Mucosa of stomach (tissue), 1 donor: ENCODE measurements around the gene BRD8.

Experiments
- H3K27me3 ChIP-seq: one replicate; pipeline ENCODE4 v1.7.0; 2013; ENCODE audit warnings: mild to moderate bottlenecking, low read length; ENCODE audit not compliant: control insufficient read depth, insufficient read depth
- H3K36me3 ChIP-seq: one replicate; pipeline ENCODE4 v1.7.0; 2013; ENCODE audit warnings: low read length; ENCODE audit not compliant: control insufficient read depth, insufficient read depth
- H3K4me1 ChIP-seq: one replicate; pipeline ENCODE4 v1.7.0; 2013; ENCODE audit warnings: mild to moderate bottlenecking, low read length; ENCODE audit not compliant: control insufficient read depth, insufficient read depth
- H3K4me3 ChIP-seq: one replicate; pipeline ENCODE4 v1.7.0; 2013; ENCODE audit warnings: low read length
- H3K9ac ChIP-seq: one replicate; pipeline ENCODE4 v1.7.0; 2013; ENCODE audit warnings: mild to moderate bottlenecking, low read length, moderate library complexity
- H3K9me3 ChIP-seq: one replicate; pipeline ENCODE4 v1.7.0; 2013; ENCODE audit warnings: mild to moderate bottlenecking, low read length, moderate library complexity; ENCODE audit not compliant: control insufficient read depth
- donor health status: Pancreatic carcinoma.

BRD8 gene

GRCh38 chr5:138111937-138112336 lies 66.5 kb downstream of the BRD8 start:
- Histone ChIP-seq H3K9ac (no peak overlapping the region), H3K36me3 (no peaks in the 10 kb centered on the region), H3K27me3 (peaks cover 3% of the 10 kb centered on the region), H3K4me1 (no peaks in the 10 kb centered on the region), H3K9me3 (no peaks in the 10 kb centered on the region), H3K4me3 (no peak overlapping the region)

GRCh38 chr5:138111181-138111580 lies 67.2 kb downstream of the BRD8 start:
- H3K9ac ChIP-seq, result no peak overlapping the region
- peaks cover 3% of the 10 kb centered on the region for H3K27me3 ChIP-seq
- H3K4me3 ChIP-seq, result no peak overlapping the region
- H3K9me3 ChIP-seq, result no peaks in the 10 kb centered on the region
- no peaks in the 10 kb centered on the region for H3K4me1 ChIP-seq
- no peaks in the 10 kb centered on the region for H3K36me3 ChIP-seq

DNA sequence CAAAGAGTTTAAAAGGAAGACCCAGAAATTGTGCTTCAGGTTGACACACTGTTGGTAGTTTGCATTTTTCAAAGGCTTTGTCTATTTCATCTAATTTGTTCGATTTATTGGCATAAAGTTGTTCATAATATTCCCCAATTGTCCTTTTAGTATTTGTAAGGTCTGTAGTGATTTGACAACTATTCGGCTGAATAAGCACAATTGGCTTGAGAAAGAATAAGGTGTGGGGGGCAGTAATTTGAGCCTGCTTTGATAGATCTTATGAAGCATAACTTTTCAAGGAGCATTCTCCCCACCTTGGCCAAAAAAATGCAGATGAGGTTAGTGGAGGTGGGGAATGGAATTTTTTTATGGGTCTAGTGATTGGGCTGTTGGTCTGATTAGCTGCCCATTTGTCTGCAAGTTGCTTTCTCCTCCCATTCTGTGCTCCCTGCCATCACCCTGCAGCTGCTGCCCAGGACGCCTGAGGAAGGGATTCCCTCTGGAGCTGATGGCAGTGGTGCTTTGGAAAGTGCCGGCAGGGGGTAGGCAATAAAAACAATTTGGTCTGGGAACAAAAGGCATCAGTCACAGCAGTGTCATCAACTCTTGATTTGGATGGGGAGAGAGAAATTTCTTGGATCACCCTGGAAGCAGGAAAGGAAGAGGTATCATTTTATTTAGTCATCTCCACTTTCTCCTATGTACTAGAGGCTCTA lies 68.0 kb downstream of the BRD8 start:
- Histone ChIP-seq H3K27me3 (peaks cover 3% of the 10 kb centered on the region), H3K36me3 (no peaks in the 10 kb centered on the region), H3K4me1 (no peaks in the 10 kb centered on the region), H3K9ac (no peak overlapping the region), H3K9me3 (no peaks in the 10 kb centered on the region), H3K4me3 (no peak overlapping the region)

GRCh38 chr5:138109463-138110265 lies 68.8 kb downstream of the BRD8 start:
- no peak overlapping the region for H3K9ac ChIP-seq
- no peaks in the 10 kb centered on the region for H3K4me1 ChIP-seq
- H3K36me3 ChIP-seq, result no peaks in the 10 kb centered on the region
- H3K4me3 ChIP-seq, result no peak overlapping the region
- peaks cover 3% of the 10 kb centered on the region for H3K27me3 ChIP-seq
- H3K9me3 ChIP-seq, result no peaks in the 10 kb centered on the region

- no peaks in the 10 kb centered on the region for H3K36me3 ChIP-seq
- H3K27me3 ChIP-seq, result peaks cover 3% of the 10 kb centered on the region
- H3K4me1 ChIP-seq, result no peaks in the 10 kb centered on the region
- no peak overlapping the region for H3K9ac ChIP-seq
- H3K4me3 ChIP-seq, result no peak overlapping the region
- no peaks in the 10 kb centered on the region for H3K9me3 ChIP-seq
These were observed 71.2 kb downstream of the BRD8 start for GRCh38 chr5:138107213-138107612.

GRCh38 chr5:138105709-138106108 lies 72.7 kb downstream of the BRD8 start:
- Histone ChIP-seq H3K9ac (no peak overlapping the region), H3K36me3 (no peaks in the 10 kb centered on the region), H3K4me1 (no peaks in the 10 kb centered on the region), H3K27me3 (no peaks in the 10 kb centered on the region), H3K4me3 (no peak overlapping the region), H3K9me3 (no peaks in the 10 kb centered on the region)

- H3K4me1 ChIP-seq, result no peaks in the 10 kb centered on the region
- no peak overlapping the region for H3K4me3 ChIP-seq
- no peaks in the 10 kb centered on the region for H3K9me3 ChIP-seq
- no peaks in the 10 kb centered on the region for H3K36me3 ChIP-seq
- peaks cover 3% of the 10 kb centered on the region for H3K27me3 ChIP-seq
- no peak overlapping the region for H3K9ac ChIP-seq
These were observed 75.2 kb downstream of the BRD8 start for GRCh38 chr5:138103319-138103637.

DNA sequence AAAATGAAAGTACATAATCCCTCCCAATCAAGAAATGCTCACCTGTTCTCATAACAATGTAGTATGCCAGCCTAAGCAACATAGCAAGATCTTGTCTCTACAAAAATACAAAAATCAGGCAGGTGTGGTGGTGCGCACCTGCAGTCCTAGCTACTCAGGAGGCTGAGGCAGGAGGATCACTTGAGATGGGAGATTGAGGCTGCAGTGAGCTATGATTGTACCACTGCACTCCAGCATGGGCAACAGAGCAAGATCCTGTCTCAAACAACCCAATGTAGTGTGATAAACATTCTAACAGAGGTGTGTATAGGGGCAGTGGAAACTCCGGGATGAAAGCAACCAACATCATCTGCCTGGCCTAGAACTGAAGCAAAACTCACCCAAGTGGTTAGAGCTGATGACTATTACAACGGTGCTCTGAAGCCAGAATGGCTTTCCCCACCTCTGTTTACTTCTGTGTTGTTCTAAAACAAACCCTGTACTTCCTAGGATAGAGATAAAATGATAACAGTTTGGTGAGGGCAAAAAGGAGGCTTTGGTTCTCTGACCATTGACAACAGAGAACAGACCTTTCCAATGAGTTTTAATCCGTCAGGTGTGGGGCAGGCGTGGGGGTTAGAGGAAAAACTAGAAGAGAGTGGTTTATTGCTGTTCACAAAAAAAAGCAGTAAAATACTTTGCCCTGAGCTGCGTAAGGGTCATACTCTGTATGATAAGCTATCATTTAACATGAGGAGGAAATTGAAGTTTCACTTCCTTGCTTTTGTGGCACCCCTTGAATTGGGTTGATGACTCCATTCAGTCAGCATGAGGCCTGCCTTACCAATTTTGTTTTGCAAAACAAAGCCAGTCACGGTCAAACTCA lies 75.7 kb downstream of the BRD8 start:
- H3K9ac ChIP-seq, result no peak overlapping the region

GRCh38 chr5:138096997-138097828 lies 81.2 kb downstream of the BRD8 start:
- peaks cover 3% of the 10 kb centered on the region for H3K27me3 ChIP-seq
- no peak overlapping the region for H3K9ac ChIP-seq
- no peak overlapping the region for H3K4me3 ChIP-seq
- H3K9me3 ChIP-seq, result no peaks in the 10 kb centered on the region
- H3K36me3 ChIP-seq, result no peaks in the 10 kb centered on the region
- H3K4me1 ChIP-seq, result no peaks in the 10 kb centered on the region

More for the DNA sequence above, 75.7 kb downstream of the BRD8 start:
- Histone ChIP-seq H3K36me3 (no peaks in the 10 kb centered on the region), H3K4me3 (no peak overlapping the region), H3K27me3 (peaks cover 3% of the 10 kb centered on the region), H3K4me1 (no peaks in the 10 kb centered on the region), H3K9me3 (no peaks in the 10 kb centered on the region)

DNA sequence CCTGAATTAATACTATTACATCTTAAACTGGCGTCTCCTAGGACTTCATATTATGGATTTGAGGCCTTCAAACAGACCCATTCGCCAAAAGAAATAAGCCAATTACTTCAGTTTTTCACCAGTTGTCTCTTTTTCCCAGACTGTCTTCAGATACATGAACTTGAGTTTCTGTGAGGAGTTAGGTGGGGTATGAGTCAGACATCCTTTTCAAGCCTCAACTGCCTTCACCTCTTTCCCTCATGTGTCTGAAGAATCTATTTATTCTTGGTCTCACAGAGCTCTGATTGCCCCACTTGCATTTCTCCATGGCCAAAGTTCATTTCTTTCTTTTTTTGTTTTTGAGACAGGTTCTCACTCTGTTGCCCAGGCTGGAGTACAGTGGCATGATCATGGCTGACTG lies 82.1 kb downstream of the BRD8 start:
- no peak overlapping the region for H3K9ac ChIP-seq
- no peaks in the 10 kb centered on the region for H3K9me3 ChIP-seq
- H3K4me1 ChIP-seq, result no peaks in the 10 kb centered on the region
- H3K27me3 ChIP-seq, result peaks cover 3% of the 10 kb centered on the region
- H3K36me3 ChIP-seq, result no peaks in the 10 kb centered on the region
- H3K4me3 ChIP-seq, result no peak overlapping the region

DNA sequence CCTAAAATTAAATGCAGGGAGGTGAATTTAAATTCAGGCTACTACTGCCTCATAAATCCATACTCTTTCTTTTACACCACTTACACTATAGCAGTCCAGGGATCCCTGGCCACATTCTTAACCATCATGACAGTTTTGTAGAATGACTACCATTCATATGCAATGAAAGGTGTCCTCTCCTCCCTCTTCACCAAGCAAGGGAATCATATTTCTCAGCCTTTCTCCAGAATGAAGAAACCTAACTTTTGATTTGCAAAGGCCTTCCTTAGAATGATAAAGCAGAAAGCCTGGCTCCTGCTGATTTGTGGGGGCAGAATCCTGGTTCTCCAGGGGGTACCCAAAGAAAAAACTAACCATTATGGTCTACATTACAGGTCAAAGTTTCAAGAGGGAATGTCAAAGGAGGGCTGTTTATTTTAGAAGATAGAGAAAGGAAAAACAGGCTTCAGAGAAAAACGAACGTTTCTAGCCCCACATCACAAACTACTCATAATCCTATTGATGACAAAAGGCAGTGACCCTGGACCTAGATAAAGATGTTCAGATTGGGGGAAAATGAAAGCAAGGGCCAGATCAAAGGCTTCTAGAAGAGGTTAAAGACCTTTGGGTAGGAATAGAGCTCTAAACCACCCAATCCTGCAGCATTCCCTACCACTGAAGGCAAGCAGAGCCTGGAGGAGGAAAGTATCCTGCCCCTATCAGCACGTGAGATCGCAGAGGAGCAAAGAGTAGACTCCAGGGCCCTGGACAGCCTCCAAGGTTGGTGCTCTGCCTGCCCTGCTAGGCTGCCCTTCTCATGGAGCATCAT lies 83.1 kb downstream of the BRD8 start:
- no peaks in the 10 kb centered on the region for H3K4me1 ChIP-seq
- H3K4me3 ChIP-seq, result no peak overlapping the region
- H3K27me3 ChIP-seq, result peaks cover 3% of the 10 kb centered on the region
- no peaks in the 10 kb centered on the region for H3K9me3 ChIP-seq
- no peaks in the 10 kb centered on the region for H3K36me3 ChIP-seq
- no peak overlapping the region for H3K9ac ChIP-seq
